ES-I3 (cell line): ENCODE results near the gene KDR.

Source experiments
- H3K36me3 ChIP-seq: 2 replicates; pipeline ENCODE4 v1.6.1; 2013; ENCODE audit warnings: mild to moderate bottlenecking, low read length, control low read depth, moderate library complexity; ENCODE audit not compliant: insufficient read depth
- H3K4me1 ChIP-seq: 2 replicates; pipeline ENCODE4 v1.6.1; 2013; ENCODE audit warnings: mild to moderate bottlenecking, control low read depth, low read length; ENCODE audit not compliant: insufficient read depth
- H3K9ac ChIP-seq: 2 replicates; pipeline ENCODE4 v1.6.1; 2013; ENCODE audit warnings: low read depth, mild to moderate bottlenecking, low read length, moderate library complexity
- H3K9me3 ChIP-seq: 2 replicates; pipeline ENCODE4 v1.6.1; 2013; ENCODE audit warnings: mild to moderate bottlenecking, low read length, moderate library complexity; ENCODE audit not compliant: control insufficient read depth, insufficient read depth

The KDR gene

GRCh38 chr4:55080174-55080865 lies 45.1 kb downstream of the KDR start:
- no peak overlapping the region for H3K9ac ChIP-seq
- H3K36me3 ChIP-seq = peaks cover 38% of the 10 kb centered on the region
- peaks cover 23% of the 10 kb centered on the region for H3K4me1 ChIP-seq
- no peaks in the 10 kb centered on the region for H3K9me3 ChIP-seq

- H3K4me1 ChIP-seq = peaks cover 24% of the 10 kb centered on the region
- no peaks in the 10 kb centered on the region for H3K9me3 ChIP-seq
- peaks cover 32% of the 10 kb centered on the region for H3K36me3 ChIP-seq
- no peak overlapping the region for H3K9ac ChIP-seq
These were observed 45.8 kb downstream of the KDR start for GRCh38 chr4:55079451-55080173.

- Histone ChIP-seq H3K36me3 (peaks cover 26% of the 10 kb centered on the region), H3K4me1 (peaks cover 24% of the 10 kb centered on the region), H3K9me3 (no peaks in the 10 kb centered on the region), H3K9ac (no peak overlapping the region)
These were observed 46.4 kb downstream of the KDR start for GRCh38 chr4:55078987-55079386.

GRCh38 chr4:55077577-55077976 lies 47.8 kb downstream of the KDR start:
- Histone ChIP-seq H3K36me3 (peaks cover 12% of the 10 kb centered on the region), H3K4me1 (peaks cover 24% of the 10 kb centered on the region), H3K9me3 (no peaks in the 10 kb centered on the region), H3K9ac (no peak overlapping the region)

- H3K9me3 ChIP-seq = no peaks in the 10 kb centered on the region
- peaks cover 24% of the 10 kb centered on the region for H3K4me1 ChIP-seq
- H3K9ac ChIP-seq = no peak overlapping the region
- peaks cover 4% of the 10 kb centered on the region; the same call in 1 of the 2 replicates for H3K36me3 ChIP-seq
These were observed 49.3 kb downstream of the KDR start for GRCh38 chr4:55075823-55076716.

- no peak overlapping the region for H3K9ac ChIP-seq
- peaks cover 24% of the 10 kb centered on the region for H3K4me1 ChIP-seq
- no peaks in the 10 kb centered on the region for H3K9me3 ChIP-seq
- H3K36me3 ChIP-seq = peaks cover 4% of the 10 kb centered on the region; the same call in 1 of the 2 replicates
These were observed 50.0 kb downstream of the KDR start for GRCh38 chr4:55075376-55075775.

- Histone ChIP-seq H3K36me3 (peaks cover under 1% of the 10 kb centered on the region; the same call in 1 of the 2 replicates), H3K9ac (no peak overlapping the region), H3K9me3 (no peaks in the 10 kb centered on the region), H3K4me1 (peaks cover 15% of the 10 kb centered on the region)
These were observed 51.0 kb downstream of the KDR start for GRCh38 chr4:55074386-55074785.

- H3K36me3 ChIP-seq = no peaks in the 10 kb centered on the region
- H3K9me3 ChIP-seq = no peaks in the 10 kb centered on the region
- H3K4me1 ChIP-seq = peaks cover 9% of the 10 kb centered on the region
- no peak overlapping the region for H3K9ac ChIP-seq
These were observed 53.4 kb downstream of the KDR start for GRCh38 chr4:55071951-55072350.

GRCh38 chr4:55069248-55069647 lies 56.1 kb downstream of the KDR start:
- H3K36me3 ChIP-seq = no peaks in the 10 kb centered on the region
- H3K9me3 ChIP-seq = no peaks in the 10 kb centered on the region
- H3K9ac ChIP-seq = no peak overlapping the region
- no peaks in the 10 kb centered on the region for H3K4me1 ChIP-seq

- no peak overlapping the region for H3K9ac ChIP-seq
- H3K9me3 ChIP-seq = no peaks in the 10 kb centered on the region
- H3K4me1 ChIP-seq = no peaks in the 10 kb centered on the region
- no peaks in the 10 kb centered on the region for H3K36me3 ChIP-seq
These were observed 56.9 kb downstream of the KDR start for GRCh38 chr4:55068522-55068921.

GRCh38 chr4:55066018-55066417 lies 59.4 kb downstream of the KDR start:
- Histone ChIP-seq H3K4me1 (no peaks in the 10 kb centered on the region), H3K36me3 (no peaks in the 10 kb centered on the region), H3K9ac (no peak overlapping the region), H3K9me3 (no peaks in the 10 kb centered on the region)

GRCh38 chr4:55055529-55055928 lies 69.9 kb downstream of the KDR start:
- Histone ChIP-seq H3K36me3 (no peaks in the 10 kb centered on the region), H3K4me1 (no peaks in the 10 kb centered on the region), H3K9me3 (no peaks in the 10 kb centered on the region), H3K9ac (no peak overlapping the region)

GRCh38 chr4:55051532-55051931 lies 73.9 kb downstream of the KDR start:
- H3K9me3 ChIP-seq = no peaks in the 10 kb centered on the region
- no peaks in the 10 kb centered on the region for H3K4me1 ChIP-seq
- H3K9ac ChIP-seq = no peak overlapping the region
- no peaks in the 10 kb centered on the region for H3K36me3 ChIP-seq

- H3K36me3 ChIP-seq = no peaks in the 10 kb centered on the region
- no peaks in the 10 kb centered on the region for H3K4me1 ChIP-seq
- H3K9me3 ChIP-seq = no peaks in the 10 kb centered on the region
- no peak overlapping the region for H3K9ac ChIP-seq
These were observed 74.9 kb downstream of the KDR start for GRCh38 chr4:55050418-55050950.
